Measurements from ENCODE around the gene ZWILCH.
A peak's percentile ranks its signal among the peaks of the same experiment; 100 is the strongest.

ZWILCH gene

DNA sequence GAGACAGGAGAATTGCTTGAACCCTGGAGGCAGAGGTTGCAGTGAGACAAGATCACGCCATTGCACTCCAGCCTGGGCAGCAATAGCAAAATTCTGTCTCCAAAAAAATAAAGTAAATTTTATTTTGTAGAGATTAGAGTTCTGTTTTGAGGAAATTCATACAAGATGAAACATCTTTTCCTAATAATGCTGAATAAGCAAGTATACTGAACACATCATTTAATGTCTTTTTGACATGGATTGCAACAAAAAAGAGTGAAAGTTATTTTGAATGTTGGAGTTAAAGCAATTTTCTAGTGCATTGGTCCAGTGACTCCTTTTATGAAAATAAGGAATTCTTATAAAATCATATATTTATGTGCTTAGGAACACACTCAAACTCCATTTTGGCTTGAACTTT, 40.1 kb downstream of the ZWILCH start:
- DNase-seq (ENCODE audit: low spot score) = no peak

- no peak for DNase-seq (ENCODE audit: low spot score)
These were observed 50.6 kb downstream of the ZWILCH start for GRCh38 chr15:66555685-66556084.

- DNase-seq (ENCODE audit: low spot score) = no peak
These were observed 53.1 kb downstream of the ZWILCH start for GRCh38 chr15:66558271-66558670.

DNA sequence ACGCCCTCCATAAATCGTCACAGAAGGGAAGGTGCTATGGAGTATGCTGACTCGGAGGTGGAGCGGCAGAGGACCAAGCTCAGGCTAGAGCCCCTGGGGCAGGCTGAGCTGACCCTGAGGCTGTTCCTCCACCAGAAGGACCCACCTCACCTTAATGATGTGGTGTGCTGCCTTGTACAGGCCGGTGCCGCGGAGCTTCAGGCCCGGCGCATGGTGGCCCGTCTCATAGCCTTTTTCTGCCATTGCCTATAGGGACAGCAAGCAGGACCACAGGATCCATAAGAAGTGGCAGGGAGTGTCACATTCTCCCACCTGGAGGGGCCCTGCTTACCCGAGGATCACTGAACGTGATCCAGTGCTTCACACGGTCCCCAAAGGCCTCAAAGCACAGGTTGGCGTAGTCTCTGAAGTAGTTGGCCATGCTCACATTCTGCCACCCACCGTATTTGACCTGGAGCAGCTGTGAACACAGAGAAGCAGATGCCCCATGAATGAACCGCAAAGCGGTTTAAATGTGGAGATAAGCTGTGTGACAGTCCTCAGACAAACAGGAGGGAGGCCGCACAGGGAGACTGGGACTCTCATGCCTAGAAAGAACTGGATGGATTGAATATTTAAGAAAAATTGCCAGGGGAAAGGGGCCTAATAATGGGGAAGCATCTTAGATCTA, 55.9 kb downstream of the ZWILCH start:
- no peak for DNase-seq (ENCODE audit: low spot score)

- DNase-seq (ENCODE audit: low spot score) = no peak
These were observed 58.0 kb downstream of the ZWILCH start for GRCh38 chr15:66563126-66563525.

DNA sequence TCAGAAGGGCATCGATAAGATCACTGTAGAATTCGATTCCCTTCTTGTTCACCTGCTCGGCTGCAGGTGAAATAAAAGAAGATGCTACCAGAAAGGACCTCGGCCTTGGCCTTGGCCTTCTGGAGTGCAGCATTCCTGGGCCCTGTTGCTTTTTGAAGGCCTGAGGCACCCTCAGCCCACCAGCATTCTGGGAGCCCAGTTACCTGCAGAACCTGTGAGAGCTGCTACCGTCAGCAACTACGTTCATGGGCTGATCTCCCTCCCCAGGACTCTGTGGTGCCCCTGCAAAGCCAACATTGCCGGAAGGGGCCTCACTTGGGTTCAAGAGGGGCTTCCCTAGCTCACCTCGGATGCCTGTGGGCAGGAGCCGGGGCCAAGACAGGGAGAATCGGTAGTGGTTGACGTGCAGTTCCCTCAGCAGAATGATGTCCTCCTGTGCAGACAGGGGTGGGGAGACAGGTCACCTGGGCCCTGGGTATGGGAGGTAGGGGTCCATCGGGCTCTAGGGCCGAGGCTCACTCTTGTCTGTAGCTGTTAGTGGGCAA, 58.5 kb downstream of the ZWILCH start:
- DNase-seq (ENCODE audit: low spot score) = no peak

GRCh38 chr15:66564136-66565041, 59.3 kb downstream of the ZWILCH start:
- no peak for DNase-seq (ENCODE audit: low spot score)

- DNase-seq (ENCODE audit: low spot score) = no peak
These were observed 60.1 kb downstream of the ZWILCH start for GRCh38 chr15:66565141-66565641.

DNA sequence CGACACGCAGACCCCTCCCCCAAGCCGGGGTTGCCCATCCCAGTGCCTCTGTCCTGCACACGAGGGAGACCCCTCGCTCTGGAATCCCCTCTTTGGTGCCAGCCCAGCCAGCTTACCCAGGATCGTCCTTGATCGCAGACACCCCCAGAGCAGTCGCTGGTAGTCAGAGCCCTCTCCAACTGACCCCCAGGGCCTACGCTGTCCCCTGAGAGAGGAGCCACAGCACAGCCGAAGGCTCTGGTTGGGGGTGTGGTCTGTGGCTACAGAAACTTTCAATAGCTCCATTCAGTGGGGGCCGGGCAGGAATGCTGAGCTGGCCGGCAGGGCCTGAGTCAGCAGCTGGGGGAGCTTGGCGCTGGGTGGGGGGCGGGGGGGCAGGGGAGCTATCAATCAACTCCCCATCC, 60.6 kb downstream of the ZWILCH start, which contains the start of gene LCTL:
Gene LCTL, minus strand, starts transcription at position 258 of the 404 bp plus-strand sequence. CDS start 633 bp downstream, outside the sequence.
- DNase-seq (ENCODE audit: low spot score) = no peak

DNA sequence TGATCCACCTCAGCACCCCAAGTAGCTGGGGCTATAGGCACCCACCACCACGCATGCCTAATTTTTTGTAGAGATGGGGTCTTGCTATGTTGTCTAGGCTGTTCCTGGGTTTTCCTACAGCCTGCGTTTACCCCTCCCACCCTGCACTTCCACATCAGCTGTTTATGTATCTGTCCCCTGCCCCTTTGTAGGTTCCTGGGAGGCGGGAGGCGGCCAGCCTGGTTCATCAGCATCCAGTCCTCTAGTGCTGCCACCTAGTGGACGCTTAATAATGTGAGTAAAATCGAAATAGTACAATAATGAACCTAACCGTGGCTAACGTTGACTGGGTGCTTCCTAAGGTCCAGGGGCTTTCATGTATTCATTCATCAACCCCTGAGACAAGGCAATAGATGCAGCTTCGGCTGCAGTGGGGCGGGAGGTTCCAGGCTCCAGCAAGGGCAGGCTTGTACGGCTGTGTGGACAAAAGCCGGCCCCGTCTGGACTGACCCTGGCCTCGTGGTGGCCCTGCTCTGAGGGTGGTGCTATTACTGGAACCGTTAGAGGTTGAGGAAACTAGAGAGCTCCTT, 61.9 kb downstream of the ZWILCH start:
- DNase-seq (ENCODE audit: low spot score) = peak; percentile 78

GRCh38 chr15:66567897-66568296, 62.8 kb downstream of the ZWILCH start:
- no peak for DNase-seq (ENCODE audit: low spot score)

DNA sequence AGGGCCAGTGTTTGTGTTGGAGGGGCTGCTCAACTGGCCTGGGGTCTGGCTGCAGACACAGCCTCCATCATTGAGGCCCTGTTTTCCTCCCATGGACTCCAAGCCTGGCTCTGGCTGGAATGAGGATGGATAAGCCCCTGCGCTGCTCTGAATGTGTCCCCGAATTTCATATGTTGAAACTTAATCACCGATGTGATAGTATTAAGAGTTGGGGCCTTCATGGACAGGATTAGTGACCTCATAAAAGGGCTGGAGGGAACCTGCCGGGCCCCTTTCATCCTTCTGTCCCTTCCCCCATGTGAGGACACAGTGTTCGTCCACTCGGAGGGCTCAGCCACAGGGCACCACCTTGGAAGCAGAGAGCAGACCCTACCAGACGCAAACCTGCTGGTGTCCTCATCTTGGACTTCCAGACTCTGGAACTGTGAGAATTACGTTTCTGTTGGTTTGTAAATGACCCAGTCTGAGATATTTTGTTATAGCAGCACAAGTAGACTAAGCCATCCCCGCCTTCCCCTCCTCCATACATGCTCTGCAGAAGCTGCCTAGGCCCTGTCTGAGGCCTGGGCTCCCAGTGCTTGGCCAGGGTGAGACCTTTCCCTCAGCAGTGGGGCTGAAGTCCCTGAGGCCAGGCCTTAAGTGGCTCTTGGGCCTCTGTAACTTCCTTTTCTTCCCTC, 64.5 kb downstream of the ZWILCH start:
- no peak for DNase-seq (ENCODE audit: low spot score)

DNA sequence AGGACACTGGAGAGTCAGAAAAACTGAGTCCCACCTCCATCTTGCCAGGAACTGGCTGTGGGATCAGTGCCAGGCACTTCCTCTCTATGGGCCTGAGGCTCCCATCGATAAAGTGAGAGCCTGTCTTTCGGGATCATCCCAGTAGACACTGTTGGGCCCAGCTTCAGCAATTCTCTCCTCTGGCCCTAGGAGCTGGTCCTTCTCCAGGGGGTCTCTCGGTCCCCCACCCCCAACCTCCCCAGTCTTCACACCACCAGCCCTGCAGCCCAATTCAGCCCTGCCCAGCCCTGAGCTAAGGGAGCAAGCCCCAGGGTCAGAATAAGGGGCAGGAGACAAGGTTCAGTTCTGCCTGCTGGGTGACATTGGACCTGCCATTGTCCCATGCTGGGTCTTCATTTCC, 65.2 kb downstream of the ZWILCH start:
- no peak for DNase-seq (ENCODE audit: low spot score)

GRCh38 chr15:66570842-66571478, 65.8 kb downstream of the ZWILCH start:
- DNase-seq (ENCODE audit: low spot score) = no peak

DNA sequence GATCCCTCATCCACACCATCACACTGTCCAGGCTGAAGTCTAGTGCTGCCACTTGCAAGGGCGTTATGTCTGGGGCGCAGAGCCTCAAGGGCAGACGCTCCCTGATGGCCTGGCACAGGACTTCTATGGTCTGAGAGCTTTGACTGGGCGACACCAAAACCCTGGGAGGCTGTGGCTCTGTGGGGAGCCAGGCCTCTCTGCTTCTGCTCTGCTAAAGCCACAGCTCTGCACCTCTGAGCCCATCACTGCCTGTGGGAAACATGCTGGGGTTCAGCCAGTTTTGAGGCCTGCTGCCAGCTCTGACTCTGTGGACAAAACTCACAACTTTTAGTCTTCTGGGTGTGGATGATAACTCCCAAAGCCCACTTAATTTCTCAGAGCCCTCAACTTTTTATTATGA, 67.0 kb downstream of the ZWILCH start:
- no peak for DNase-seq (ENCODE audit: low spot score)

GRCh38 chr15:66573348-66573718, 68.2 kb downstream of the ZWILCH start:
- DNase-seq (ENCODE audit: low spot score) = no peak

DNA sequence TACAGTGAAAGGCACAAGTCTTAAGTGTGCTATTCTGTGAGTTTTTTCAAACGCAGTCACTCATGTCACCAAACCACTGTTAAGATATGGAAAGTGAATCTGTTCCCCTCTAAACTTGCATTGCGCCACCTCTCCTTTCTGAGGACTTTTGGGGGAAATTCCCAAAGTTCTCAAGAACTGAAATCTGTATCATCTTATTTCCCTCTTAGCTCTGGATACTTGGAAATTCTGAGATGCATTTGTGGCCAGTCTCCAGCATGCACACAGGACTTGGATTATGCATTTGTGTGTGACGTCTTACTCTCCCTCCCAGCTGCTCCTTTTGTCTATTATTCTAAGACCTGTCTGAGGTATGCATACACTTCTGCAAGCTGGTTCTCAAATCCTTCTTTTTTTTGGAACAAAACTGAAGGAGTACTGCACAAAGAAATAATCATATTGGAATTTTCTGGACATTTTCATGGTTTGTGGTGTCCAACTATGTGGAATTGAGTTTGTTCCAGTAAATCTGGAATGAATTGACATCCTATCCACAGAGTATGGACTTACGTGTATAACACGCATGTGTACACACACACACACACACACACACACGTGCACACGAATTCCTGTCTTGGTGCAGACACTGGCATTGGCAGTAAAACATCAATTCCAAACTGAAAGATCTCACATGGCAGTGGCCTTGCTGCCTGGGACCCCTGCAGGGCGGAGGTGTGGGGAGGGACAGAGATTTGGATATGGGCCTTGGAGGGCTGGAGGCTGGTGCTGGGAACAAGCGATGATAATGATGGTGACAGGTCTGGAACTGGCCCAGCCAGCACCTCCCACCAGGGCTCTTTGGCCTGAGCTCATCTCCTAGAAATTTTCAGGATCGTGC, 68.8 kb downstream of the ZWILCH start:
- DNase-seq (ENCODE audit: low spot score) = peak; percentile 26

- DNase-seq (ENCODE audit: low spot score) = no peak
These were observed 69.4 kb downstream of the ZWILCH start for GRCh38 chr15:66574596-66574950.

DNA sequence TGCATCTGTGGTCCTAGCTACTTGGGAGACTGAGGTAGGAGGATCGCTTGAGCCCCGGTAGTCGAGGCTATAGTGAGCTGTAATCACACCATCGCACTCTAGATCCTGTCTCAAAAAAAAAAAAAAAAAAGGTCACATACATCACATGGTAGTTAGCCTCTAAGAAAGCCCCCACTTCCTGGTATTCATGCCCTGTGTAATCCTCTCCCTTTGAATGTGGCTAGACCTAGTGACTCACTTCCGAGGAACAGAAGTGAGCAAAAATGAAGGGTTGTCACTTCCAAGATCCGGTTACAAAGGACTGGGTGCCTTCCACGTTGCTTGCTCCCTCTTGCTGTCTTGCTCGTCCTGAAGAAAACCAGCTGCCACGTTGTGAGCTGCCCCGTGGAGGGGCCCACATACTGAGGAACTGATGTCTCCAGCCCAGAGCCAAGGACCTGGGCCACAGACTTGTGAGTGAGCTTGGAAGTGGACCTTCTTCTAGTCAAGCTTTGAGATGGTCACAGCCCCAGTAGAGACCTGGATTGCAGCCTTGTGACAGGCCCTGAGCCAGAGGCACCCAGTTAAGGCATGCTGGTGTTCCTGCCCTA, 73.3 kb downstream of the ZWILCH start:
- DNase-seq (ENCODE audit: low spot score) = no peak

DNA sequence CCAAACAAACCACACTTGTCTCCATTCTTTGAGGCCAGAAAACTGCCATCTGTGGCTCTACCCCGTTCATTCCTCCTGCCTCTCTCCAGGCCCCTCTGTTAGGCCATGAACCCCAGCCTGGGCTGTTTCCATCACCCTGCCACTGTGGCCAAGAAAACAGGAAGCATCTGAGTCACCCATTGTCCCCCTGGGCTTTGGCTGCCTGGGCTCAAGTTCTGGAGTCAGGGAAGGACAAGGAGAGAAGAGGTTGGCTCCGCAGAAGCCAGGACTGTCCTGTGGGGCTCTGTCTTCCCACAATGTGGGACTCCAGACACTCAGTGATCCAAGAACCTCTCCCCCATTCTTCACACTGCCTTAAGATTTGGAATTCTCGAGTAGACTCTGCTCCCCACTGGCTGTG, 75.5 kb downstream of the ZWILCH start:
- DNase-seq (ENCODE audit: low spot score) = no peak
